Measurements from ENCODE around the gene ONECUT2.

The ONECUT2 gene

DNA sequence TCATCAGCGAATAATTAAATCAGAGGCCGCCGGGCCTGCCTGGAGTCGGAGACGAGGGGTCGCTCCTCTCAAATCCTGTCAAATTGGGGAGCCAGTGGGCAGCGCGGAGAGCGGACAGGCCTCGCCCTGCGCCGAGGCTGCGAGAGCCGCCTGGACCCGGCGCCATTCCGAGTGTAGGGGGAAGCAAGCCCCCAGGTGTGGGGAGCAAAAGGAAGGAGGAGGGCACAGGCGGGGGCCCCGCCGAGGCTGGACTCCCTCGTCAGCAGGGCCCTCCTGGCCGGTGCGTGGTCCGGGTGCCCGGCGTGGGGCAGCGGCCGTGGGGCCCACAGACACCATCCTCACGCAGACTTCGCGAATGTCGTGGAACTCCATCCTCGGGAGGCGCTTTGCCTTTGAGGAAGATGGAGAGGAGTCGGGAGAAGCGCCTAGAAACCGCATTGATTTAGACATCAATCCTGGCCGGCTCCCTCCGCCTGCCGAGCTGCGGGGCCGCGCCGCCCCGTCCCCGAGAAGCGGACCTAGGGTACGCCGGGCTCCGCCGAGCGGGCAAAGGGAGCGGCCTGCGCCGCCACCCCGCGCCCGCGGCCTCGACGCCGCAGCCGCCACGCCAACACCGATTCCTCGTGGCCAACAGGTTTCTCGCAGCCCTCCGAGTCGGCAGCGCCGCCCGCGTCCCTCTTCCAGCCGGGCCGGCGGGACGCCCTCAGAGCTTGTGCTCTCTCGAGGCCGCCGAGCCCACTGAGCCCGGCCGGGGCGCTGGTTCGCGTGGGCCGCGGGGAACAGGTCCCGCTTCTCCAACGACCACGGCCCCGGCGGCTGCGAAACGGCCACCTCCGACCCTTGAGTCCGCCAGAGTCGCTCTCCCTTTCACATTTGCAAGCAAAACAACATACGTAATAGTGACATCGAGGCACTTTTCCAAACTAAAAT lies 6.7 kb upstream of the ONECUT2 start:
- DNase-seq (ENCODE audit: low read depth): no peak
- TF ChIP-seq, protein P1, sequence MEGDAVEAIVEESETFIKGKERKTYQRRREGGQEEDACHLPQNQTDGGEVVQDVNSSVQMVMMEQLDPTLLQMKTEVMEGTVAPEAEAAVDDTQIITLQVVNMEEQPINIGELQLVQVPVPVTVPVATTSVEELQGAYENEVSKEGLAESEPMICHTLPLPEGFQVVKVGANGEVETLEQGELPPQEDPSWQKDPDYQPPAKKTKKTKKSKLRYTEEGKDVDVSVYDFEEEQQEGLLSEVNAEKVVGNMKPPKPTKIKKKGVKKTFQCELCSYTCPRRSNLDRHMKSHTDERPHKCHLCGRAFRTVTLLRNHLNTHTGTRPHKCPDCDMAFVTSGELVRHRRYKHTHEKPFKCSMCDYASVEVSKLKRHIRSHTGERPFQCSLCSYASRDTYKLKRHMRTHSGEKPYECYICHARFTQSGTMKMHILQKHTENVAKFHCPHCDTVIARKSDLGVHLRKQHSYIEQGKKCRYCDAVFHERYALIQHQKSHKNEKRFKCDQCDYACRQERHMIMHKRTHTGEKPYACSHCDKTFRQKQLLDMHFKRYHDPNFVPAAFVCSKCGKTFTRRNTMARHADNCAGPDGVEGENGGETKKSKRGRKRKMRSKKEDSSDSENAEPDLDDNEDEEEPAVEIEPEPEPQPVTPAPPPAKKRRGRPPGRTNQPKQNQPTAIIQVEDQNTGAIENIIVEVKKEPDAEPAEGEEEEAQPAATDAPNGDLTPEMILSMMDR (conservative IDR thresholded peaks at IDR 0.05; ENCODE audit: low read length): no peak
- no peak overlapping the region for H3K4me3 ChIP-seq (ENCODE audit: low read length)

DNA sequence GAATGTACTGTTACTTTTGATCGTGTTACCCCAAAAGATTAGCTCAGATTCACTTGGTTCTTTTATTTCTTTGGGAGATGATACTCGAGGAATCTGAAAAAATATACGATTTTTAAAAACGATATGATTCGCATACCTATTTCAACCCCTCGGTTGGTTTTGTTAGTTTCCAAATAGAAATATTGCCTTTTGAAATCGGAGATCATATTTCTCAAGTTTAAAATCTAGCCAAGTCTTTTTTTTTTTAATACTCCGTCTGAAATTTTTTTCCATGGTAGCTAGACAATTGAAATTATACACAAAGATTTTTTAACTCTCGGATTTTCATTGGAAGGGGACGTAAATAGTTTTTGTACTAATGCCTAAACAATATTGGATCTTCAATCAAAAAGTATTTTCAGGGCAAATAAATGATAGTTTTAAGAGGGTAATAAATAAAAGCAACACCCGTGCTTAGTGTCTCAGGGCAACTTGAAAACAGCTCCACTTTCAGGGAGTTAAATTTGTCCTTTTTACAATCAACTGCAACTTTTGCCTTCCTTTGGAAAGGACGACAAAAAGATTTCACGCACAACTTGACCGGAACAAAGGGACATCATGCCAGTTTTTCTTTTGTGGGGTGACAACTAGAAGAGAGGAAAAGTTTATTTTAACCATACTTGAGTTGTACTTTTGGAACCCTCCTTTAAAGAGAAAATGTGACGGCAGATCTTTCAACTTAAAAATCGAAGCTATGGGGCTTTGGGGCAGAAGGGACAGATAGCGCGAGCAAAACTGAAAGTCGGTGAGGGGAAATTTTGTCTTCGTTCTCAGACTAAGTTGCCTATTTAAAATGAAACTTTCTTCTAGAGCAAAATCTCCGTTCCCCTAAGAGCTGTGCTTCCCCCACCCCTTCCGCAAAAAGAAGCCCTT lies 5.8 kb upstream of the ONECUT2 start:
- no peak for DNase-seq (ENCODE audit: low read depth)
- H3K4me3 ChIP-seq (ENCODE audit: low read length): no peak overlapping the region
- TF ChIP-seq, protein P1 (conservative IDR thresholded peaks at IDR 0.05; ENCODE audit: low read length): no peak

DNA sequence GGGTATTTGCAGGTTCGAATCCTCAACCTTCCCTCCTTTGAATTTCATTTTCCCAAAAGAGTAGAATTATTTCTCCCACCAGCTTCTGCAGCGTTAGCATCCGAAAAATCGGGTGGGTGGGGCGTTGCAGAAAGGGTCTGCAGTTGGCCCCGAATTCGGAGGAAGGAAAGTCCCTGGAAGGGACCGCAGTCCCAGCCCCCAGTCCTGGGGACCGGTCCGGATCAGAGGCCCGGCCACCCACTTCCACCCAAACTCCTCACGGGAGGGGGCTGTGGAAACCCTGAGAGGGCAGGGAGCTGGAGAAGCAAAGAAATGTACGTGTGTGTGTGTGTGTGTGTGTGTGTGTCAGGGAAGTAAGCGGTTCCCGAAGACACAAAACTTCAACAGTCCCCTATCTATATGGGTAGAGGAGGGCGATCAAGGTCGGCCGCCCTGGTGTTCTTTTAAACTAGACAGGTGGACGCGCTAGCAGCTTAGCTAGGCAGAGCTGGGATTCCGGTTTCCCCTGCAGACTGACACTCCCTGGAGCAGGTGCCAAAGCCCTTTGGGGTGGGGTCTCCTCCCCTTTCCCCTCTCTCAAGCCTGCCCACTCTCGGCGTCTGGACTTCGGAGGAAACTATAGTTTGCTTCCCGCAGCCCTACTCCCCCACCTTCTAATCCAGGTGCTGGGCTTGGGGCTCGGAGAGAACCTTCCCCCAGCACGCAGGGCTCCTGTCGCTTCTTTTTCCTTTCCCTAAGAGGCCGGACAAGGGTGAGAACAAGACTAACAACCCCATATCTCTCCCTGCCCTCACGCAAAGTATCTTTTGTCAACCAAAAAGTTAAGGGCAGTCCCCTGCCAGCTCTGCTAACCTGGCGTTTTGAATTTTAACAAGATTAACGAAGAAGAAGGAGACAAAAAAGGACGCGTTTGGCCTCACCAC lies 4.8 kb upstream of the ONECUT2 start:
- no peak overlapping the region for H3K4me3 ChIP-seq (ENCODE audit: low read length)
- no peak for DNase-seq (ENCODE audit: low read depth)
- TF ChIP-seq, protein P1 (conservative IDR thresholded peaks at IDR 0.05; ENCODE audit: low read length): no peak

DNA sequence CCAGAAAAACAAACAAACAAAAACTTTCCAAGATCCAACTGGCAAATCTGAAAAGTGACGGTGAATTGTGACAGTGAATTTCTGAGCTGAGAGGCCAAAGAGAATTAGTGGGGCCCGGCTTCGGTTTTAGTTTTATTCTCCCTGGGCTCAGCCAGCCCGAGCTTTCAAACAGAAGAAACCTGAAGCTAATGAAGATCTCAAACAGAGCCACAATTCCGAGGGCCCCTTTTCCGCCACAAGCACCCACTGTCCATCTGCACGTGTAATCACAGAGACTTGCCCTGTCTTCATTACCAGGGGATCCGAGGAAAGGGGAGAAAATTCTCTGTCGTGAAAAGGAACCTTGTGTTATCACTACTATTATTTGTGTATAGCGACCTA lies 4.2 kb upstream of the ONECUT2 start:
- no peak overlapping the region for H3K4me3 ChIP-seq (ENCODE audit: low read length)
- TF ChIP-seq, protein P1 (conservative IDR thresholded peaks at IDR 0.05; ENCODE audit: low read length): no peak
- no peak for DNase-seq (ENCODE audit: low read depth)

DNA sequence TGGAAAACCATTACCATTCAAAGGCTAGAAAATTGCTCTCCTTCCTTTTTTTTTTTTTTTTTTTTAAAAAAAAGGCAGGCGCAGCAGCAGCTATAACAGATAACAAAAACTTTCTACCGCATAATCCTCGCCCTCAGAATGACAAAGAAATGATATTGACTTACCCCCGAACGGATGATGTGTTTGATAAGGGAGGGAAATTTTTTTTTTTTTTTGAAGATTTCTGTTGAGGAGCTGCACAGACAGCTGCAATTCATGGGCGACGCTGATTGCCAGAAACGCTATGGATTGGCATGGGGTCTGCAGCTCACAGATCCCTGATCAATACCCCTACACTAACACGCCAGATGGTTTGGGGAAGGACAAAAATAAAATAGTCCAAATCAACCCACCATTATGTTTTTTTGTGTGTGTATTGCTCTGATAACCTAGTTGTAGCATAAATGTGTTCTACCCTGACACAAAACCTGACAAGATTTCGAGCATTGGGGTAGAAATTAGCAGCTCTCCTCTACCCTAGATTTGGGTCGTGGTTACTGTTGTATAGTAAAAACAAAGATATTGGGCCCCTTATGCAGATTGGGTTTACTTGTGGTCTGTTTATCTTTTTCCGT lies 3.6 kb upstream of the ONECUT2 start:
- no peak overlapping the region for H3K4me3 ChIP-seq (ENCODE audit: low read length)
- TF ChIP-seq, protein P1 (conservative IDR thresholded peaks at IDR 0.05; ENCODE audit: low read length): no peak
- DNase-seq (ENCODE audit: low read depth): no peak

DNA sequence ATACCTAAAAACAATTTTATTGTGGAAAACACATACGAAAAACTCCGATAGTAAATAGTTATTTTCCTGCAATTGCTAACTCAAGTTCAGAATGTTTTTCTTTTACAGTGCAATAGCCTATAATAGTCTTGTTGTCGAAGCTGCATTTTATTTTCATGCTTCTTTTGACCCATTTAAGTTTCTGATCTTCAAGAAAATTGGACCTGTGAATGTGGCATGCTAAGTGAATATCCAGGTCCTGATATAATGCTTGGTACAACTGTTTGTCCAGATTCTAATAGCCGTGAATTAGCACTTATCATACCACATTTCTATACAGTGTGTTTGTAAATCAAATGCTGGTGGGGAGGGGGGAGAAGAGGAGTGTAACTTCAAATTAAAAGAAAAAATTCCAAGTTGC lies 3.0 kb upstream of the ONECUT2 start:
- DNase-seq (ENCODE audit: low read depth): no peak
- H3K4me3 ChIP-seq (ENCODE audit: low read length): no peak overlapping the region
- TF ChIP-seq, protein P1 (conservative IDR thresholded peaks at IDR 0.05; ENCODE audit: low read length): no peak
